Skeletal muscle tissue (tissue), 5 donors: ENCODE measurements around the gene ENTHD1. TPM values are rescaled to one million over a fixed set of nuclear protein-coding genes. Genes with fewer than 3 reads are reported as not detected.

ENCODE experiments used
- H3K27ac ChIP-seq: one replicate; pipeline ENCODE4 v1.7.0; 2013; ENCODE audit warnings: mild to moderate bottlenecking, low read depth, low read length, inconsistent platforms
- H3K27me3 ChIP-seq, 3 donors: one replicate each; pipeline ENCODE4 v1.7.0; 2013; ENCODE audit warnings: low read length in 3 of 3; ENCODE audit not compliant: control insufficient read depth in 3 of 3, insufficient read depth in 3 of 3
- H3K36me3 ChIP-seq, 3 donors: one replicate each; pipeline ENCODE4 v1.7.0; 2013; ENCODE audit warnings: low read length in 3 of 3; ENCODE audit not compliant: control insufficient read depth in 3 of 3, insufficient read depth in 3 of 3
- H3K4me1 ChIP-seq, 3 donors: one replicate each; pipeline ENCODE4 v1.7.0; 2013; ENCODE audit warnings: low read length in 3 of 3, mild to moderate bottlenecking in 3 of 3; ENCODE audit not compliant: control insufficient read depth in 3 of 3, insufficient read depth in 3 of 3
- H3K4me3 ChIP-seq, 3 donors: one replicate each; pipeline ENCODE4 v1.7.0; 2013; ENCODE audit warnings: low read length in 3 of 3
- H3K9ac ChIP-seq, 3 donors: one replicate each; pipeline ENCODE4 v1.7.0; 2013; ENCODE audit warnings: low read length in 3 of 3, mild to moderate bottlenecking in 3 of 3, moderate library complexity in 2 of 3, low read depth in 1 of 3
- H3K9me3 ChIP-seq, 3 donors: one replicate each; pipeline ENCODE4 v1.7.0; 2013; ENCODE audit warnings: low read length in 3 of 3; ENCODE audit not compliant: control insufficient read depth in 3 of 3
- small RNA-seq: library from RNA; depleted of rRNA; stranded (forward); fragments of <200 nt; gene quantifications from one replicate; pipeline ENCODE3, GENCODE V24; 2014
- total RNA-seq: library from RNA; depleted of rRNA; stranded (reverse); fragments of >200 nt; gene quantifications from one replicate; pipeline ENCODE4 v1.2.3, GENCODE V29; 2014
- donor health status: Osteomylitis.

ENTHD1 gene
- total RNA-seq, 1 donor from 2014 or later: not detected

DNA sequence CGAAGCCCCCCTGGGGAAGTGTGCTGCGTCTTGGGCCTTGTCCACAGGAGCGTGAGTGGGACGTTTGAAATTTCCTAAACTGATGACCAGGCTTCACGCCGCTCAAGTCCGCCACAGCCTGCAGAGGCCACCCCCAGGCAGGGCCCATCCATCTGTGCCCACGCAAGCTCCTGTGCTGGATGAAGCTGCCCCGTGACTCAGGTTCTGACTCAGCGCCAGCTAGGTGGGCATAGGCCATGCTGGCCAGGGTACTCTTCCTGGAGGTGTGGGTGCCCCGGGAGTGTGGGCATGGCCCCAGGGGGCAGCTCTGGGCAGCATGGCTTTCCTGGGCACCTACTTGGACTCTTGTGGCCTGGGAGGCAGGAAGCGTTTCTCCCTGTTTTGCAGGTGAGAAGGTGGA is 188.2 kb downstream of the ENTHD1 start:
- no peak overlapping the region for H3K9ac ChIP-seq
- peaks cover 22 to 25% (median 24%) of the 10 kb centered on the region in 3 donors for H3K4me1 ChIP-seq
- no peaks in the 10 kb centered on the region for H3K36me3 ChIP-seq
- no peak overlapping the region for H3K27ac ChIP-seq
- H3K9me3 ChIP-seq: no peaks in the 10 kb centered on the region
- H3K27me3 ChIP-seq: peaks cover under 1 to 11% (median 6%) of the 10 kb centered on the region in 3 donors
- H3K4me3 ChIP-seq: no peak overlapping the region

DNA sequence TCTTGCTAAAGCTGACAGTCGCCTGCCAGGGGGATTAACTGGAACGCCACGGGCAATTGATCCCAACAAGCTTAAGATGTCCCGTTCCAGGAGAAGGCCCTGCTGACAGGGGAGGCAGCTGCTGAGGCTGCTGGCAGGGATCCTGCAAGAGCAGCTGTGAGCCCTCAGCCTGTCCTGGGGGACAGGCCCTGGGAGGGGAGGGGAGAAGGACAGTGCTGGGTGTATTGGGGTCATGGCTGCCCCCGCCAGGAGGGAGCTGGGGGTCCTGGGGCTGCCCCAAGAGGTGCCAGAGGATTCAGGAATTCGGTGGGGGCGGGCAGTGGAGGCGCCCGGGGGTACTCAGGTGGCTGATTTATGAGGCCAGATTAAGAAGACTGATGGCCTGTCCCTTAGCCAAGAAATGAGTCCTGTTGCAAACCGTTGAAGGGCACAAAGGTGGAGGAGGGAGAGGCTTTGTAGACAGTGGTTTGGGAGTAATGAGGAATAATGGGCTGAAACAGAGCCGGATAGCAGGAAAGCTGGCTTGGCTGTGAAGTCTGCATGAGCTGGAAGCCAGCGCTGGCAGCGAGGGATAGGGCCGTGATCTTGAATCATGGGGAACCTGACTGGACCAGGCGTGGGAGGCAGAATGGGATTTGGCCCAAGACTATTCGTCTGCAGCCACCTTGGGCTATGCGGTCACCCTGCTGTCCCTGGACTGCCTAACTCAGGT is 189.5 kb downstream of the ENTHD1 start:
- Histone ChIP-seq H3K9me3 (no peaks in the 10 kb centered on the region), H3K4me3 (peak overlapping the region in 2 of 3 donors; percentile 14 to 30), H3K27me3 (peaks cover 5 to 24% (median 16%) of the 10 kb centered on the region in 3 donors), H3K4me1 (peaks cover 18 to 23% (median 22%) of the 10 kb centered on the region in 3 donors), H3K36me3 (no peaks in the 10 kb centered on the region), H3K9ac (peak overlapping the region in 2 of 3 donors; percentile 20 to 36), H3K27ac (peak overlapping the region; percentile 7)

DNA sequence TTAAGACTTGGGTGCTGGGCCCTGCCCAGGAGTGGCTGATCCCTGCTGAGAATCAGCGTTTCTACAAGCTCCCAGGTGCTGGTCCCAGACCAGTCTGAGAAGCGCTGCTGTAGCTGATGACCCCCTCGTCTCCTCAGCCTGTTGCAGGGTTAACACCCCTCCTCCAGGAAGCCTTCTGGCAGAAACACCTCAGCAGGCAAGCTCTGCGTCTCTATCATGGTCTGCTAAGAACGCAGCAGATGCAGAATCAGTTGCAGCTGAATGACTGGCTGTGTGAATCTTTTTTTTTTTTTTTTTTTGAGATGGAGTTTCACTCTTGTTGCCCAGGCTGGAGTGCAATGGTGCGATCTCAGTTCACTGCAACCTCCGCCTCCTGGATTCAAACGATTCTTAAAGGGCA is 190.5 kb downstream of the ENTHD1 start:
- H3K27me3 ChIP-seq: peaks cover 5 to 21% (median 19%) of the 10 kb centered on the region in 3 donors
- no peak overlapping the region for H3K9ac ChIP-seq
- H3K36me3 ChIP-seq: no peaks in the 10 kb centered on the region
- no peaks in the 10 kb centered on the region for H3K9me3 ChIP-seq
- H3K27ac ChIP-seq: no peak overlapping the region
- no peak overlapping the region for H3K4me3 ChIP-seq
- peaks cover 18 to 23% (median 22%) of the 10 kb centered on the region in 3 donors for H3K4me1 ChIP-seq

DNA sequence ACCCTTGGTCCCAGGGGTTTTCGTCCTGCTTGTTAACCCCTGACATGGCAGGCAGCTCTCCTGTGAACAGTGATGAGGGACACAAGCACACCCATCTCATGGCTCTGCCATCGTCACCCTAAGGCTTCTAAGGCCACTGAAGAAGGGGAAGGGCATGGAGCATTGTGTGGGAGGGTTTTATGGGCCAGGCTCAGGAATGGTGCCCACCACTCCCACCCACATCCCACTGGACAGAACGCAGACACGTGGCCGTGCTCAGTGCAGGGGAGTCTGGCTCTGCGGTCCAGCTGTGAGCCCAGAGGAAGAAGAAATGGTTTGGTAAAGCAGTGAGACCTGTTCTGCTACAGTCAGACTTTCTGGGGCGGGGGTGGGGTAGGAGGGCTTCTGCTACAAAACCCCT is 193.0 kb downstream of the ENTHD1 start:
- Histone ChIP-seq H3K4me1 (peaks cover 18 to 23% (median 22%) of the 10 kb centered on the region in 3 donors), H3K9ac (no peak overlapping the region), H3K9me3 (no peaks in the 10 kb centered on the region), H3K36me3 (no peaks in the 10 kb centered on the region), H3K4me3 (no peak overlapping the region), H3K27ac (no peak overlapping the region), H3K27me3 (peaks cover 12 to 32% (median 30%) of the 10 kb centered on the region in 3 donors)

DNA sequence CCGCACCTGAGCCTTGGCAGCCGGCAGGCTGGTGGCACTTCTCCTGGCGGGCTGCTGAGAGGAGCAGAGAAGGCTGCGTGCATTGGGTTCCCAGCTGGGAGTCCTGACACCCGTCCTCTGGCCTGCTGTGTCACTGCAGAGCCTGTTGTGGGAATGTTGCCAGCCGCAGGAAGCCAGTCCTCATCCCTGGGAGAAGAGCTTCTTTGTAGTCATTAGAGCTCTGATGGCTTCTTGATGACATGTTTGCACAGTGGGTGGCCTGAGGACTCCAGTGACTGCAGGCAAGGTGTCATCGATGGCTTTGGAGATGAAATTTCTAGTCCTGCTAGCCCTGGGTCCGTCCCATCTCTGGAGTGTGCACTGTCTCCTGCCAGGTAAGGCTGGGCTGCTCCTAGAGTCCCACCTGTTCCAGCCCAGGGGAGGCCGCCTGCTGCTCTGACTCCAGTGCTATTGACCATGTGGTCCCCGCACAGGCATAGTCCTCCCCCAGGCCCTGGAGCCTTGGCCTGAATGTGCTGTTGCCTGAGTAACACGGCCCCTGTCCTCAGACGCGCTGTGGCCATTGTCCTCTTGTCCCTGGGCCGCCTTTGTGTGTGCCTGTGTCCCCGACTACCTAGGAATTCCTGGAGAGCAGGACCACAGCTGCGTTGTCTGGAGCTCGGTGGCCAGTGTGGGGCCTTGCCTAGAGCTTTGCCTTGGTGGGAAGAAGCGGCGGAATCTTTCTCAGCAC is 193.8 kb downstream of the ENTHD1 start:
- no peak overlapping the region for H3K27ac ChIP-seq
- no peaks in the 10 kb centered on the region for H3K9me3 ChIP-seq
- no peaks in the 10 kb centered on the region for H3K36me3 ChIP-seq
- H3K27me3 ChIP-seq: peaks cover 12 to 39% (median 28%) of the 10 kb centered on the region in 3 donors
- peaks cover 18 to 23% (median 20%) of the 10 kb centered on the region in 3 donors for H3K4me1 ChIP-seq
- H3K9ac ChIP-seq: no peak overlapping the region
- no peak overlapping the region for H3K4me3 ChIP-seq

DNA sequence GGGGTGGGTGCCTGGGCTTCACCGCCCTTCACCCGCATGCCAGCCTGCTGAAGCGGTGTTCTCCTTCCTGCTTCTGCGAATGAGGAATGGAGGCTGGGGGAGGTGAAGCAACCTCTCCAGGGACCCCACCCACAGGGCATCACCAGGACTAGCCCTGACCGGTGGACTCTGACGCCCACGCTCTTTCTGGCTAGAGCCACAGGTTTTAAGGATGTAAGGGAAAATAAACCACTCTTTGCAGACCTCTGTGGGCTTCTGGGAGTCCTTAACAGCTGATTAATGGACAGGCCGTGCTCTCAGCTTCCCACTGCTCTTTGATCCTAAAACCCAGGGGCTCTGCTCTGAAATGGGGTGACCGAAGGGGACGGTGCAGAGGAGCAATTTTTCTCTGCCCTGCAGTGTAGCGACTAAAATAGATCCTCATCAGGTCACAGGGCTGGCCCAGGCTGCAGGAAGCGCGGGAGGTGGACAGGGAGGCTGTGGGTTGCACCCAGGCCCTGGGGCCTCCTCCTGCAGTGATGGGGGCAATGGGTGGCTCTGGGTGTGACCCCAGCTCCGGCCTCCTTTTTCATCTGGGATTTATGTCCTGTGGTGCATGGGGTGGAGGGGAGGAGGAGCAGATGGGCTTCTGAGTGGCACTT is 195.7 kb downstream of the ENTHD1 start:
- no peaks in the 10 kb centered on the region for H3K36me3 ChIP-seq
- H3K4me1 ChIP-seq: peaks cover 2 to 6% (median 4%) of the 10 kb centered on the region in 3 donors
- H3K27me3 ChIP-seq: peaks cover 12 to 46% (median 35%) of the 10 kb centered on the region in 3 donors
- H3K9me3 ChIP-seq: no peaks in the 10 kb centered on the region
- no peak overlapping the region for H3K4me3 ChIP-seq
- H3K9ac ChIP-seq: no peak overlapping the region
- no peak overlapping the region for H3K27ac ChIP-seq

DNA sequence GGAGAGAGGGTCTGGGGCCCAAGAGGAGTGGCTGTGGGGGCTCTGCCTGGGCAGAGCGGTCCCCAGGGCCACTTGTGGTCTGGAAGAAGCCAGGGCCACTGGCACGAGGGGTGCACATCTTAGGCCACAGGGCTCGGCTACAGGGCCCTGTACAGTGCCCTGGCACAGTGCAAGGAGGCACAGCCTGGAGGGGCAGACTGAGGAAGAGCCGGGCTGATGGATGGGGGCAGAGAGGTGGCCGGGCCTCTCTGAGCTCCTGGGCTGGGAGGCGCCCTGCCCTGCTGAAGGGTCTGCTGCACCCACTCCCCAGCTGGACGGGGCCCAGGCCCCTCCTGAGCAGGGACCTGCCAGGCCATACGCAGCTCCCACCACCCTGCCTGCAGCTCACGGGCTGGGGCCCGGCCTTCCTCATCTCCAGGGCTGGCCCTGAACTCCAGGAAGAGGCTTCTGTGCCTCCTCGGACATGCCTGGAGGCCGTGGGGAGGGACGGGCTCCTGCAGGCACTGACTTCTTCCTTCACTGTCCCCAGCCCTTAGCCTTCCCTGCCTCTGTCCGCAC is 199.5 kb downstream of the ENTHD1 start:
- Histone ChIP-seq H3K9me3 (no peaks in the 10 kb centered on the region), H3K27ac (no peak overlapping the region), H3K4me1 (no peaks in the 10 kb centered on the region), H3K27me3 (peaks cover 25 to 51% (median 49%) of the 10 kb centered on the region in 3 donors), H3K9ac (no peak overlapping the region), H3K4me3 (no peak overlapping the region), H3K36me3 (no peaks in the 10 kb centered on the region)

Small RNAs within 50 kb of the gene (small RNA-seq; reads per million reads assigned to genes)
- gene RN7SKP210: not detected

Other genes starting within 250 kb of the ENTHD1 start
- gene GRAP2, start 7.3 kb upstream of the ENTHD1 start, total RNA-seq: under 0.01 TPM
- 0.52 TPM for gene TMA7B, start 66.6 kb upstream of the ENTHD1 start, total RNA-seq
- gene FAM83F, start 101.2 kb upstream of the ENTHD1 start, total RNA-seq: under 0.01 TPM